GM18951 (cell line): ENCODE results near the gene PTCD2.
"Not testable (repeated sequence)": the region's sequence is repeated elsewhere in the genome, so short reads cannot be mapped to it uniquely, and the experiment has no call there.

Experiments
- POLR2A ChIP-seq: IDR thresholded peaks from 4 replicates; pipeline ENCODE4 v1.6.1; 2011; ENCODE audit warnings: mild to moderate bottlenecking; ENCODE audit not compliant: insufficient read length, insufficient read depth; ENCODE audit errors: extremely low read depth
- in situ Hi-C: fragments of 300-500 bp; cut with MboI; formaldehyde crosslinking; loops from one replicate; pipeline ENCODE4 v1.12.0; 2022; ENCODE audit warnings: low sequenced_read_pairs, mixed read lengths, inconsistent platforms; ENCODE audit not compliant: unreplicated experiment

The PTCD2 gene

DNA sequence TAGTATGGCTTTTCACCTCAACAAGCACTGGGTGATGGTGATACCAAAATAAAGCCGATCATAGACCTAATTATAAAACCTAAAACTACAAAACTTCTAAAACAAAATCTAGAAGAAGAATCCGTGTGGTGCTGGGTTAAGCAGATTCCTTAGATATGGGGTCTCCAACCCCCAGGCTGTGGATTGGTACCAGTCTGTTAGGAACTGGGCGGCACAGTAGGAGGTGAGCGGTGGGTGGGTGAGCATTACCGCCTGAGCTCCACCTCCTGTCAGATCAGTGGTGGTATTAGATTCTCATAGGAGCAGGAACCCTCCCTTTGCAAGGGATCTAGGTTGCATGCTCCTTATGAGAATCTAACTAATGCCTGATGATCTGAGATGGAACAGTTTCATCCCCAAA is 33.4 kb upstream of the PTCD2 start:
- TF ChIP-seq POLR2A: no peak
- in situ Hi-C loops: no loop called here

DNA sequence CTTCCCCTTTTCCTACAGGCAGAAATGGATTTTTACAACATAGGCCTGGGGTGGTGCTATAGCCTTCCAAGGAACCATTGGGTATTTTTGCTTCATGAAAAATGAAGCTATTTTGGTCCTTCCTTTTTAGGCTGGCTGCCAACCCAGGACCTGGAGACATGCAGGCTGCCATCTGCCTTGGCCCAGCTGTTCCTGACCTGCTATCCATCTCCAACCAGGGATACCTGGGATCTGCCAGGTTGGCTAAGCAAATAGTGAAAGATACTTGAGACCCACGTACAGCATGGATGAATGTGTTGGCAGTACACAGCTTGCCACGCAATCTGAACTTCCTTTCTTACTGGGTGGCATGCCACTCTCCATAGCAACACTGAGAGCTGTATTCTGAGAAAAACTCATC is 31.2 kb upstream of the PTCD2 start:
- no peak for TF ChIP-seq POLR2A
- in situ Hi-C loops: no loop called here

DNA sequence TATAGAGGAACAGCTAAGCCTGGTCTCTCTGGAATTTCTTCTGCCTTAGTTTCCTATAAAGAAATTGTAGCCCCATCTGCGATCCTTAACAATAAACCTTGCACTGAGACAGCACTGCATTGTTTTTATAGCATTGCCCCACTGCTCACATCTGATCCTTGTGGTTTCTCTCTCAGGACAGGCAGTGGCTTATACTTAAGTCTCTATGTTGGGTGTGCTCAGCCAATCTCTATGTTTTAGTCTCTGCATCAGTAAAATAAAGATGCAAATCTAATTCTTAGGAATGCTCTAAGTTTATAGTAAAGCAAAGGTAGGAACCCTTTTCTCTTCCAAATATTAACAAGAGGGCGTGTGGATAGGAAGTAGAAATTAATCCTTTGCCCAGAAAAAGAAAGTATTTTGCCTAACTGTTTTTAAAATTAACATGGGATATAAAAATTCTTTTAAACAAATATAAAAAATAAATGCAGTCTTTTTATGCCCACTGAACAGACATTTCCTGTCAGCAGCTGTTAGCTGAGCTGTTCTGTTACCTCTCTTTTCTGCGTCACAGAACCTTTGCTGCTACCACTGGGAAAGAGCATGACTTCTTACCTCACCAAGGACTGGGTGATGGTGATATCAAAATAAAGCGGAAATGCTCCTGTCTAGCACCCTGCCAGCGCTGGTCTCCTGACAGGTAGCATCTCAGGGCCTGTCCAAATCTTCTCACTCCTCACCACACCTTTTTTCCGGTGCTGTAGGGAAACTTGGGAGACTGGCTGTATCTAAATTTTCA is 29.6 kb upstream of the PTCD2 start:
- no peak for TF ChIP-seq POLR2A

DNA sequence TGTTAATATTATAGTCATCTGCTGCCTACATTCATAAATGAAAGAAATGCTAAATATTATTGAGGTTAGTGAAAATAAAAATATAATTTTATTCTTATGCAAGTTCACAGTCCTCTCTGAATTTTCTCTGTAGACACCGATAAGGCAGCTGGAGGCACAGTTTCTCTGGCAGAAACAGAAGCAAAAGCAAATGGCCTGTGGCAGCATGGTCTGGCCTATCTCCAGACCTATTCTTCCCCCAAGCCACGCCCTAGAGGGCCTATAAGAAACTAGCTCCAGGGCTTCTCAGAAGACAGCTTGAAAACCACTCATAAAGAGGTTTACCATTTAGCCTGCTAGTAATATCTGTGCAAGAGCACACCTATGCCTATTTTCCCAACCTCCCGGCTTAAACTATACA is 28.6 kb upstream of the PTCD2 start:
- no peak for TF ChIP-seq POLR2A
- in situ Hi-C loops: no loop called here

More for the DNA sequence above, 29.6 kb upstream of the PTCD2 start:
- in situ Hi-C loops: no loop called here

DNA sequence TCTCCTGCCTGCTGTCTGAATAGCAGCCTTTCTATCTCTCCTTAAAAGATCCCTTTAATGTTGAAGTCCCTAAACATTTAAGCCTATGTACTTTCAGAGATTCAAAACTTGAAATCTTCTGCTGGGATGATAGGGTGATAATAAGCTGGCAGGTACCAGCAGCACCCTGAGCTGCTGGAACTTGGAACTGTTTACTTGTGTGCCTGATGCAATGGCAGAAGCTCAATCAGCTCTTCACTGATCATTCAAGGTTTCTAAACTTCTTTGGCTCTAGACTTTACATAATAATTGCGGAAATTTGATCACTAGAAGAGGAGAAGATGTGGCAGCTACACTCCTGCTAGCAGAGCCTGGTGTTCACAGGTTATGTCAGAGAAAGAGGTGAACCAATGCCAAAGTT is 27.8 kb upstream of the PTCD2 start:
- in situ Hi-C loops: no loop called here

DNA sequence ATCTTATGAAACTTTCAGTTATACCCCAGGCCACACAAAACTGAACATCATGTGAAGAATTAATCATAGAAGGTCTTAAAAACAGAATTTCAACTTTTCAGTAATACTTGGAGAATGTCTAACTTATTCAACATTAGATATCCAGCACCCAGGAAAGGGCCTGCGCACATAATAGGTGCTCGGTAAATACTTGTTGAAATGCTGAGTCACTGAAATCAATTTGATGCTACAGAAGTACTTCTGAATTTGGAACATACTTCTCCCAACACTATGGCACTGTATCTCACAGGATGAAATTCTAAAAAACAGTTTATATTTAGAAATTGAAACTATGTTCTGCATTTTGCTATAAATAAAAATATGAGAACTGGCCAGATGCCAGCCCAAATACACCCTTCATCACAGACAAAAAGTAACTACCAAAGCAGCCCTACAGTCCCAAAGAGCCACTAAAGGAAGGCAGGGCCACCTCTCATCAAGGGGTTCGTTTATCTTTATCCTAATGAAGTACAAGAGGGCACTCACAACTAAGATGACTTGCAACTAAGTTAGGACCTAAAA is 26.6 kb upstream of the PTCD2 start:
- in situ Hi-C loops: no loop called here
- no peak for TF ChIP-seq POLR2A

More for the DNA sequence above, 27.8 kb upstream of the PTCD2 start:
- TF ChIP-seq POLR2A: no peak

DNA sequence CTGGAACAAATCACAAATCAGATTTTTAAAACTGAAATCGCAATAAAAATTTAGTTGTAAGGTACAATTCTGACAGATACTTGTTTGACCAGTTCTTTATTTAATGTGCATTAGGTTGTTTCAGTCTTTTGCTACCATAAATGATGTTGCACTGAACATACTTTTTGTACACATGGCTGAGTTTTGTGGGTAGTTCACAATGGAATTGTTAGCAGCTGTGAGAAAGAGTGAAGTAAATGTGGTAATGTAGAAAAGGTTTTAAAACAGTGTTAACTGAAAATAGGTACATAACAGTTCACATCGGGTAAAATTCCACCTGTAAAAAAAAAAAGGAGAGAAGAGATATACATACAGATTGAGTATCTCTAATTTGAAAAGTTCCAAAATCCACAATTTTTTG is 25.7 kb upstream of the PTCD2 start:
- in situ Hi-C loops: no loop called here
- TF ChIP-seq POLR2A: no peak

DNA sequence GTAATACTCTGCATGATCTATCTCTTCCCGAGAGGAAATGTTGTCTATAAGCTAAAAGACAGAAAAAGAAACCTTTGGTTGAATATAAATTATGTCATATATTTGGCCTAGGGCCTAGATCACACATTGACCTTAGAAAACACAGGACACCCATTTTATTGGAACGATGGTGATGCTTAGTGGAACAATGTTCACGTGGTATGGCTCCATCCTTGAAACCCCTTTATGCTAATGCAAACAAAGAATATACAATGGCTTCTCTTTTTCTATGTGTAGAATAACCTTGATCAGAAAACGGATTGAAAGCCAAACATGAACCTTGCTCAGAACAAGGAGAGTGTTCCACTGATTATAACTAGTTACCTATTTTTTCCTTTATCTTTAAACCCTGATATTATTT is 24.6 kb upstream of the PTCD2 start:
- in situ Hi-C loops: no loop called here

DNA sequence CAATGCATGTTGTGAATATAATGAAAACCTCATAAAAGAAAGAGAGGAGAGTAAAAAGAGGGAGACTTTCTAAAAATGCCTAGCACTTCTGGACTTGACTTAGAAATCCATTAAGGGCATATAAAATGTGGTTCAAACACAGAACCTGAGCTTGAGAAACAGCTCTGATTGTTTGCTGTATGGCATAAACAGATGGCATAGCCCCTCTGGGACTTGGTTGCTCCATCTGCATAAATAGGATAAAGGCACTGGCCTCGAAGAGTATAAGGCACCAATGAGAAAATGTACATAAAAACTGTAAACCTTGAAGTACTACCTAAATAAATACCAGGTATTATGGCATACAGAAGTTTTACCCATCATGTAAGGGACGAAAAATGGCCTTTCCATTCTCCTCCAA is 23.9 kb upstream of the PTCD2 start:
- in situ Hi-C loops: no loop called here

More for the DNA sequence above, 24.6 kb upstream of the PTCD2 start:
- no peak for TF ChIP-seq POLR2A

DNA sequence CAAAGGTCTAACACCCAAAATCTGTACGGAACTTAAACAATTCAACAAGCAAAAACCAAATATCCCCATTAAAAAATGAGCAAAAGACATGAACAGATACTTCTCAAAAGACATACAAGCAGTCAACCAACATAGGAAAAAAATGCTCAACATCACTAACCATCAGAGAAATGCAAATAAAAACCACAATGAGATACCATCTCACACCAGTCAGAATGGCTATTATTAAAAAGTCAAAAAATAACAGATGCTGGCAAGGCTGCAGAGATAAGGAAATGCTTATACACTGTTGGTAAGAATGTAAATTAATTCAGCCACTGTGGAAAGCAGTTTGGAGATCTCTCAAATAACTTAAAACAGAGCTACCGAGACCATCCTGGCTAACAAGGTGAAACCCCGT is 22.0 kb upstream of the PTCD2 start:
- in situ Hi-C loops: not testable (repeated sequence)

More for the DNA sequence above, 23.9 kb upstream of the PTCD2 start:
- no peak for TF ChIP-seq POLR2A

DNA sequence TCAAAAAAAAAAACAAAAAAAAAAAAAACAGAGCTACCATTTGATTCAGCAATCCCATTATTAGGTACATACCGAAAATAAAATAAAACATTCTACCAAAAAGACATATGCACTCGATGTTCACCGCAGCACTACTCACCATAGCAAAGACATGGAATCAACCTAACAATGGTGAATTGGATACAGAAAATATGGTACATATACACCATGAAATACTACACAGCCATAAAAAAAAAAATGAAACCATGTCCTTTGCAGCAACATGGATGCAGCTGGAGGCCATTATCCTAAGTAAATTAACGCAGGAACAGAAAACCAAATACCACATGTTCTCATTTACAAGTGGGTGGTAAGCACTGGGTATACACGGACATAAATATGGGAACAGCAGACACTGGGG is 21.5 kb upstream of the PTCD2 start:
- no peak for TF ChIP-seq POLR2A
- in situ Hi-C loops: no loop called here

DNA sequence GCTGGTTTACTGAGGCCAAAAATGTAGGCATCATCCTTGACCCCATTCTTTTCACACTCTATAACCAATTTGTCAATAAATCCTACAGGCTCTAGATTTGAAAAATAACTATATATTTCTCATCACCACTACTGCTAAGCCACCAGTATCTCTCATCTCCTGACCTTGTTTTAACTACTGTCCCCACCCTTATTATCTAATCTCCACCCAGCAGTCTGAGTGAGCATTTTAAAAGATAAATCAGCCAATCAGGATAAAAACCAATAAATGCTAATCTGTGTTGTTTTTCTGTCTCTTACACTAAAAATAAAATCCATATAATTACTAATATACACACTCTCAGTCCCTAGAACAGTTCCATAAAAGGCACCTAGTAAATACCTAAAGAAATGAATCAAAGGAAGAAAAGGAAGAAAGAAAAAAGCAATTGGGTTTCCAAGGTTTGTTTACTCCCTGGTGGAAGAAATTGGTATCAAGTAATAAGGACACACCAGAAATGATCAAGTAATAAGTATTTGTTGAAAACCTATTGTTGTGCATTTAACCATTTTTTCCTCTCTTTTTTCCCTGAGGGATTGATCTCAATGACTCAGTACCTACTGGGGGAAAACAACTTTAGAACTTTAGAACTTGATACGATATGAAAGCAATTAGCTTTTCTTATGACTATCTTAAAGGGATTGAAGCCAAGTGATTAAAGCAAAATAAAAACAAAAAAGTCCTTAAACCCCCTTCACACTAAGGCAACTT is 19.4 kb upstream of the PTCD2 start:
- no peak for TF ChIP-seq POLR2A
- in situ Hi-C loops: loop anchor here (25.0 kb wide), 1 partner anchor 513 kb away; no protein-coding TSS in a partner anchor

DNA sequence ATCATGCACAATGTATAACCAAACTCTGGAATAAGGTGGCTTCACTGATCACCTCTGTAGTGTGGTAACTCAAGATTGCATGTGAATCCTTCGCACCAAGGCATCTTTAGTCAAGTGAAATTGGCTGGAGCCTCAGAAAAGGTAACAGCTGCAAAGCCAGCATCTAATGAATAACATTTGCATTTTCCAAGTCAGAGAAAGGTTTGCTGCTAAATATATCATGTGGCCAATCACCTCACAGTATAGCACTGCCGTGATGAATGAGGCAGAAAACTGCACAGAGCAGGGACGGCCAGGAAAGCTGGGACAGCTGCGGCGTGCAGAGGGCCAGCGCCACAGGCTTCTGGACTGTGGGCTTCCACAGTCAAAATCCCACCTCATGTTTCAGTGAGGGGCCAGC is 18.6 kb upstream of the PTCD2 start:
- in situ Hi-C loops: loop anchor here (25.0 kb wide), 1 partner anchor 514 kb away; no protein-coding TSS in a partner anchor

DNA sequence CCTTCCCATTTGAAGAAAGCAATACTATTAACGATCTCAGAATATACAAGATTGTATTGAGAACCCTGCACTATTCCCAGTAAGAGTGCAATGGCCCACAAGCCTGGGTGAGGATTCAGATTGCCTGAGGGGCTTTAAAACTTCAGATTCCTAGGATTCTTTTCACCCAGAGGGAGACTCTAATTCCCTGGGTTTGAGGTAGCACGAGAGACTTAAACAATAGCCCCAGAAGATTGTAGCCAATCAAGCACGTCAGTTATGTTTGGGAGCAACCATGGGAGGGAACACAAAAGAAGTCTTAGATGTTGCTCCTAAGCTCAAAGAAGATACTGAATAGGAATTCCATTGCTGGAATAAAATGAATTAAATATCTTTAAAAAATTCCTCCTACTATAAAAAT is 18.0 kb upstream of the PTCD2 start:
- in situ Hi-C loops: loop anchor here (25.0 kb wide), 1 partner anchor 515 kb away; no protein-coding TSS in a partner anchor
- TF ChIP-seq POLR2A: no peak

More for the DNA sequence above, 18.6 kb upstream of the PTCD2 start:
- peak; percentile 66 for TF ChIP-seq POLR2A
